Measurements from ENCODE around the gene CTDSPL.
A peak's percentile ranks its signal among the peaks of the same experiment; 100 is the strongest.

CTDSPL gene

GRCh38 chr3:37990527-37990926 lies 128.8 kb downstream of the CTDSPL start, which contains the start of gene VILL (continued):
- TF ChIP-seq, protein P1, sequence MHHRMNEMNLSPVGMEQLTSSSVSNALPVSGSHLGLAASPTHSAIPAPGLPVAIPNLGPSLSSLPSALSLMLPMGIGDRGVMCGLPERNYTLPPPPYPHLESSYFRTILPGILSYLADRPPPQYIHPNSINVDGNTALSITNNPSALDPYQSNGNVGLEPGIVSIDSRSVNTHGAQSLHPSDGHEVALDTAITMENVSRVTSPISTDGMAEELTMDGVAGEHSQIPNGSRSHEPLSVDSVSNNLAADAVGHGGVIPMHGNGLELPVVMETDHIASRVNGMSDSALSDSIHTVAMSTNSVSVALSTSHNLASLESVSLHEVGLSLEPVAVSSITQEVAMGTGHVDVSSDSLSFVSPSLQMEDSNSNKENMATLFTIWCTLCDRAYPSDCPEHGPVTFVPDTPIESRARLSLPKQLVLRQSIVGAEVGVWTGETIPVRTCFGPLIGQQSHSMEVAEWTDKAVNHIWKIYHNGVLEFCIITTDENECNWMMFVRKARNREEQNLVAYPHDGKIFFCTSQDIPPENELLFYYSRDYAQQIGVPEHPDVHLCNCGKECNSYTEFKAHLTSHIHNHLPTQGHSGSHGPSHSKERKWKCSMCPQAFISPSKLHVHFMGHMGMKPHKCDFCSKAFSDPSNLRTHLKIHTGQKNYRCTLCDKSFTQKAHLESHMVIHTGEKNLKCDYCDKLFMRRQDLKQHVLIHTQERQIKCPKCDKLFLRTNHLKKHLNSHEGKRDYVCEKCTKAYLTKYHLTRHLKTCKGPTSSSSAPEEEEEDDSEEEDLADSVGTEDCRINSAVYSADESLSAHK (tag by site-specific recombination; IDR thresholded peaks at IDR 0.05) = peak; percentile 83
- no peak for TF ChIP-seq ZNF488 (tag by site-specific recombination; IDR thresholded peaks at IDR 0.05)
- TF ChIP-seq GFI1B (tag by site-specific recombination; IDR thresholded peaks at IDR 0.05) = no peak
- no peak for TF ChIP-seq SCRT1 (tag by site-specific recombination; IDR thresholded peaks at IDR 0.05; ENCODE audit: borderline replicate concordance)
- TF ChIP-seq TCF7L2 (IDR thresholded peaks at IDR 0.05; ENCODE audit: borderline replicate concordance, low read depth, low read length) = no peak
- no peak for TF ChIP-seq RBAK (tag by site-specific recombination; IDR thresholded peaks at IDR 0.05)
- TF ChIP-seq ZNF600 (tag by site-specific recombination; IDR thresholded peaks at IDR 0.05) = peak; percentile 50; the same call in 1 of the 2 replicates
- TF ChIP-seq ZNF610 (tag by site-specific recombination; IDR thresholded peaks at IDR 0.05; ENCODE audit: borderline replicate concordance) = no peak
- TF ChIP-seq ZNF791 (tag by site-specific recombination; IDR thresholded peaks at IDR 0.05) = no peak
- TF ChIP-seq, protein P2, sequence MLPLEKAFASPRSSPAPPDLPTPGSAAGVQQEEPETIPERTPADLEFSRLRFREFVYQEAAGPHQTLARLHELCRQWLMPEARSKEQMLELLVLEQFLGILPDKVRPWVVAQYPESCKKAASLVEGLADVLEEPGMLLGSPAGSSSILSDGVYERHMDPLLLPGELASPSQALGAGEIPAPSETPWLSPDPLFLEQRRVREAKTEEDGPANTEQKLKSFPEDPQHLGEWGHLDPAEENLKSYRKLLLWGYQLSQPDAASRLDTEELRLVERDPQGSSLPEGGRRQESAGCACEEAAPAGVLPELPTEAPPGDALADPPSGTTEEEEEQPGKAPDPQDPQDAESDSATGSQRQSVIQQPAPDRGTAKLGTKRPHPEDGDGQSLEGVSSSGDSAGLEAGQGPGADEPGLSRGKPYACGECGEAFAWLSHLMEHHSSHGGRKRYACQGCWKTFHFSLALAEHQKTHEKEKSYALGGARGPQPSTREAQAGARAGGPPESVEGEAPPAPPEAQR (tag by site-specific recombination; IDR thresholded peaks at IDR 0.05) = no peak
- no peak for TF ChIP-seq ZNF623 (tag by site-specific recombination; IDR thresholded peaks at IDR 0.05)
- no peak for TF ChIP-seq ZNF677 (tag by site-specific recombination; IDR thresholded peaks at IDR 0.05)
- TF ChIP-seq ZNF19 (tag by site-specific recombination; IDR thresholded peaks at IDR 0.05; ENCODE audit: low read depth) = no peak
- TF ChIP-seq ZNF664 (tag by site-specific recombination; IDR thresholded peaks at IDR 0.05) = no peak
- TF ChIP-seq ZNF354C (tag by site-specific recombination; IDR thresholded peaks at IDR 0.05; ENCODE audit: borderline replicate concordance, low read depth) = no peak
- TF ChIP-seq ZNF561 (tag by site-specific recombination; IDR thresholded peaks at IDR 0.05; ENCODE audit: borderline replicate concordance) = no peak
- no peak for TF ChIP-seq ZNF560 (tag by site-specific recombination; IDR thresholded peaks at IDR 0.05; ENCODE audit: borderline replicate concordance)
- no peak for TF ChIP-seq ZNF645 (tag by site-specific recombination; IDR thresholded peaks at IDR 0.05)
- TF ChIP-seq KLF17 (tag by site-specific recombination; IDR thresholded peaks at IDR 0.05) = 0 out of 2 replicates have a peak, but pooled peaks have one; percentile 43
- TF ChIP-seq AEBP2 (tag by site-specific recombination; IDR thresholded peaks at IDR 0.05; ENCODE audit: borderline replicate concordance) = no peak
- no peak for TF ChIP-seq ZBTB1 (tag by site-specific recombination; IDR thresholded peaks at IDR 0.05)
- TF ChIP-seq PRDM1 (tag by site-specific recombination; IDR thresholded peaks at IDR 0.05) = no peak
- TF ChIP-seq ZSCAN4 (tag by site-specific recombination; IDR thresholded peaks at IDR 0.05) = no peak
- no peak for TF ChIP-seq ZNF548 (tag by site-specific recombination; IDR thresholded peaks at IDR 0.05)
- TF ChIP-seq ZNF10 (tag by site-specific recombination; IDR thresholded peaks at IDR 0.05) = no peak
- TF ChIP-seq ZFP69B (tag by site-specific recombination; IDR thresholded peaks at IDR 0.05) = peak; percentile 63; the same call in 1 of the 2 replicates
- TF ChIP-seq EGR2 (tag by site-specific recombination; IDR thresholded peaks at IDR 0.05; ENCODE audit: low read depth) = peak; percentile 30
- no peak for TF ChIP-seq OSR2 (tag by site-specific recombination; IDR thresholded peaks at IDR 0.05)
- no peak for TF ChIP-seq ZNF426 (tag by site-specific recombination; IDR thresholded peaks at IDR 0.05)
- no peak for TF ChIP-seq ZNF114 (tag by site-specific recombination; IDR thresholded peaks at IDR 0.05)
- no peak for TF ChIP-seq ZNF629 (tag by site-specific recombination; IDR thresholded peaks at IDR 0.05)
- no peak for TF ChIP-seq KLF10 (tag by site-specific recombination; IDR thresholded peaks at IDR 0.05)
- no peak for TF ChIP-seq ZSCAN30 (tag by site-specific recombination; IDR thresholded peaks at IDR 0.05)
